HG03575 (cell line): ENCODE results near the gene AQP6.

Source experiments
- ATAC-seq: cut with Tn5 transposase; IDR thresholded peaks from one replicate; pipeline ENCODE4 v1.9.1; 2021; ENCODE audit not compliant: unreplicated experiment, insufficient number of reproducible peaks, low FRiP score; ENCODE audit errors: extremely low read depth

AQP6 gene

GRCh38 chr12:49954863-49955830 is 17.6 kb upstream of the AQP6 start:
- ATAC-seq, result no peak

- no peak for ATAC-seq
Observed at GRCh38 chr12:49955899-49956662, 16.7 kb upstream of the AQP6 start.

GRCh38 chr12:49956663-49957569 is 15.8 kb upstream of the AQP6 start:
- ATAC-seq, result no peak

GRCh38 chr12:49957570-49957967 is 15.2 kb upstream of the AQP6 start:
- ATAC-seq, result no peak

GRCh38 chr12:49959685-49960473 is 12.9 kb upstream of the AQP6 start:
- no peak for ATAC-seq

GRCh38 chr12:49960474-49961110 is 12.2 kb upstream of the AQP6 start:
- ATAC-seq, result no peak

- ATAC-seq, result no peak
Observed at GRCh38 chr12:49961111-49961922, 11.4 kb upstream of the AQP6 start, which contains the start of gene AQP5. Gene AQP5, plus strand, starts transcription at chr12:49961872. Its CDS starts 146 bp downstream, at chr12:49962018.

GRCh38 chr12:49961993-49962764 is 10.6 kb upstream of the AQP6 start:
- no peak for ATAC-seq

- ATAC-seq, result no peak
Observed at GRCh38 chr12:49962861-49963765, 9.6 kb upstream of the AQP6 start.

GRCh38 chr12:49963976-49964815 is 8.6 kb upstream of the AQP6 start:
- ATAC-seq, result no peak

GRCh38 chr12:49964849-49965624 is 7.7 kb upstream of the AQP6 start:
- no peak for ATAC-seq

GRCh38 chr12:49965836-49966235 is 6.9 kb upstream of the AQP6 start:
- ATAC-seq, result no peak

- ATAC-seq, result no peak
Observed at GRCh38 chr12:49966511-49967041, 6.2 kb upstream of the AQP6 start.
